Activated CD8-positive, alpha-beta T cell treated with anti-CD3 and anti-CD28 coated beads for 36 hours (primary cell): ENCODE measurements around the gene ZFYVE27. TPM values are rescaled to one million over a fixed set of nuclear protein-coding genes. Genes with fewer than 3 reads are reported as not detected.
A peak's percentile ranks its signal among the peaks of the same experiment; 100 is the strongest.

Experiments
- ATAC-seq: fragments of 200-7000 bp; cut with Tn5 transposase; one replicate; pipeline ENCODE4 v1.10.0; 2021; ENCODE audit warnings: mild to moderate bottlenecking, moderate library complexity
- CTCF ChIA-PET: fragments of 350-600 bp; sonication (Branson Sonifier 250); formaldehyde crosslinking; loops from one replicate; lab custom pipeline; 2021; ENCODE audit warnings: antibody characterized with exemption; lab: Charles Lee
- POLR2A ChIA-PET: fragments of 350-600 bp; sonication (Branson Sonifier 250); formaldehyde crosslinking; loops from one replicate; lab custom pipeline; 2021; ENCODE audit warnings: antibody characterized with exemption; lab: Charles Lee
- DNase-seq: peaks from one replicate; pipeline ENCODE4 v3.0.0-alpha.2; 2020
- H3K27ac Mint-ChIP-seq: one replicate; pipeline ENCODE4 v1.8.0; 2021; ENCODE audit warnings: mild to moderate bottlenecking, mixed read lengths
- H3K27me3 Mint-ChIP-seq: one replicate; pipeline ENCODE4 v1.8.0; 2021; ENCODE audit warnings: mixed read lengths
- H3K36me3 Mint-ChIP-seq: one replicate; pipeline ENCODE4 v1.8.0; 2021; ENCODE audit warnings: low read depth, mixed read lengths
- H3K4me1 Mint-ChIP-seq: one replicate; pipeline ENCODE4 v1.8.0; 2021; ENCODE audit warnings: low read depth, mixed read lengths
- H3K4me3 Mint-ChIP-seq: one replicate; pipeline ENCODE4 v1.8.0; 2021; ENCODE audit warnings: mild to moderate bottlenecking, moderate library complexity, mixed read lengths
- H3K9me3 Mint-ChIP-seq: one replicate; pipeline ENCODE4 v1.8.0; 2021; ENCODE audit warnings: mixed read lengths
- CTCF ChIP-seq: fragments of 200-600 bp; IDR thresholded peaks from one replicate; pipeline ENCODE4 v1.8.0; 2022; ENCODE audit warnings: antibody characterized with exemption, mild to moderate bottlenecking
- intact Hi-C: fragments of 100-400 bp; cut with micrococcal nuclease; formaldehyde crosslinking; loops from one replicate; pipeline ENCODE4 v1.10.0; 2022
- total RNA-seq, 2 experiments: library from RNA; stranded (reverse); gene quantifications; one replicate each; pipeline ENCODE4 v1.2.3, GENCODE V29; 2021

ZFYVE27 gene
- total RNA-seq, 2 experiments from 2014 or later, result 18.1 to 20.1 TPM

DNA sequence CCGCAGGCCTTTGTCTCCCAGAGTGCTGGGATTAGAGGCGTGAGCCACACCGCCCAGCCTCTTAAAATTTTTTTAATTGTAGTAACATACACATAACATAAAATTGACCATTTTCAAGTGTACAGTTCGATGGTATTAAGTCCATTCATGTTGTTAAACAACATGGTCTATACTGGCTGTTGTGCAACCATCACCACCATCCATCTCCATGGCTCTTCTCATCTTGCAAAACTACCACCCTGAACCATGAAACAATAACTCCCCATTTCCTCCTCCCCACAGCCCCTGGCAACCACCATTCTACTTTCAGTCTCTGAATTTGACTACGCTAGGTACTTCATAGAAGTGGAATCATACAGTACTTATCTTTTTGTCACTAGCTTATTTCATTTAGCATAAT, 7.9 kb upstream of the ZFYVE27 start:
- no peaks in the 10 kb centered on the region for H3K4me1 Mint-ChIP-seq
- no peaks in the 10 kb centered on the region for H3K9me3 Mint-ChIP-seq
- intact Hi-C loops, result no loop called here
- no peaks in the 10 kb centered on the region for H3K36me3 Mint-ChIP-seq
- H3K4me3 Mint-ChIP-seq, result no peak overlapping the region
- H3K27ac Mint-ChIP-seq, result no peak overlapping the region
- TF ChIP-seq CTCF, result no peak
- DNase-seq (no peak), ATAC-seq (no peak)
- POLR2A ChIA-PET, result no interaction called here
- peaks cover 3% of the 10 kb centered on the region for H3K27me3 Mint-ChIP-seq
- CTCF ChIA-PET, result interaction anchor here (15.2 kb wide), 1 partner anchor 18 kb away, joined by 537 read pairs; the partner anchor contains the start of gene MARVELD1

DNA sequence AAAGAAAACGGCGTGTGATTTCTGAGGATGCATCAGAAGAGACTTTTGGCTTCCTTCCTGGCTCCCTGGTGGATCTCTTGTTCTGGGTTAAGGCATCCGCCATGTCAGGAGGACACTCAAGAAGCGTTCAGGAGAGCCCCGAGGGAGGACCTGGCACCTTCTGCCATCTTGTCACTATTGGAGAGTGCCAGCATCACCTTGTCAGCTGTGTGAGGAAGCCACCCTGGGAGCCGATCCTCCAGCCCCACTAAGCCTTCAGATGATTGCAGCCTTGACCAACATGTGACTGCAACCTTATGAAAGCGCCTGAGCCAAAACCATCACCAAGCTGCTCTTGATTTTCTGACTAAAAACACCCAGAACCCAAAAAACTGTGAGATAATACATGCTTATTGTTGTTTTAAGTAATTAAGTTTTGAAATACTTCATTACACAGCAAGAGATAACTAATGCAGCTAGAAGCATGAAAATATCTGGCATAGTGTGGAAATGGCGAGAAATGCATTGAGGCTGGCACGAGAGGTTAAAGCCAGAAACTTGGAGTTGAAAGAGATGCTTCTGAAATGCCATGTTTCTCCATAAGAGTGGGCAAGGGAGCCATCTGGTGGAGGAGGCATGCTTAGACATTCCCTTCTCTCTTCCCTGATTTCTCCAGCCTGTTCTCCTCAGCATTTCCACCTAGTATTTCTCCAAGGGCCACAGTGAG, 5.4 kb upstream of the ZFYVE27 start:
- POLR2A ChIA-PET, result no interaction called here
- peak; percentile 58 for ATAC-seq
- no peak overlapping the region for H3K4me3 Mint-ChIP-seq
- H3K27ac Mint-ChIP-seq, result no peak overlapping the region
- peaks cover 3% of the 10 kb centered on the region for H3K9me3 Mint-ChIP-seq
- intact Hi-C loops, result loop anchor here (2.0 kb wide), 2 partner anchors 23 to 55 kb away; no protein-coding TSS in a partner anchor
- peaks cover 3% of the 10 kb centered on the region for H3K27me3 Mint-ChIP-seq
- H3K4me1 Mint-ChIP-seq, result peaks cover 6% of the 10 kb centered on the region
- CTCF ChIA-PET, result interaction anchor here (0.7 to 15.2 kb wide), 17 partner anchors 8 to 157 kb away, joined by 3 to 537 read pairs (median 5); partner anchors contain the start of genes AVPI1 and MARVELD1
- DNase-seq, result peak; percentile 69
- no peaks in the 10 kb centered on the region for H3K36me3 Mint-ChIP-seq
- peak; percentile 86 for TF ChIP-seq CTCF

DNA sequence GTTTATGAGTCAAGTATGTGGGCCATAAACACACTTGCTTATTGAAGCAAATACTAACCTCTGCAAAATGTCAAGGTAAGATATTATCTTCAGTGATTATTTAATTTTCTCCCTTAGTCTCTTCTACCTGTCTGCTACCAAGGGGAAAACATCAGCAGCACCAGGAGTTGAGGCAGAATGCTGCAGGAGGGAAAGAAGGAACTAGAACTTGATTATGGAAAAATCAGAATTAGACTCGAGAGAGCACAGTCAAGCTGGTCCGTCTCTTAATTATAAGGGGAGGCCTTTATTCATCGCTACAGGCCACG, 4.9 kb upstream of the ZFYVE27 start:
- TF ChIP-seq CTCF, result no peak
- peaks cover 10% of the 10 kb centered on the region for H3K4me1 Mint-ChIP-seq
- intact Hi-C loops, result no loop called here
- CTCF ChIA-PET, result interaction anchor here (0.8 to 15.2 kb wide), 12 partner anchors 9 to 157 kb away, joined by 3 to 537 read pairs (median 6); partner anchors contain the start of genes AVPI1 and MARVELD1
- peaks cover 2% of the 10 kb centered on the region for H3K36me3 Mint-ChIP-seq
- POLR2A ChIA-PET, result no interaction called here
- H3K27ac Mint-ChIP-seq, result no peak overlapping the region
- no peak overlapping the region for H3K4me3 Mint-ChIP-seq
- peaks cover 3% of the 10 kb centered on the region for H3K9me3 Mint-ChIP-seq
- peaks cover 3% of the 10 kb centered on the region for H3K27me3 Mint-ChIP-seq
- ATAC-seq (no peak), DNase-seq (no peak)

- H3K4me1 Mint-ChIP-seq, result peaks cover 18% of the 10 kb centered on the region
- no peak overlapping the region for H3K27ac Mint-ChIP-seq
- ChIA-PET POLR2A (interaction anchor here (1.2 kb wide), 1 partner anchor 19 kb away, joined by 3 read pairs; no protein-coding TSS in a partner anchor), CTCF (interaction anchor here (0.6 to 15.2 kb wide), 9 partner anchors 10 to 136 kb away, joined by 3 to 537 read pairs (median 20); partner anchors contain the start of genes AVPI1 and MARVELD1)
- no peak for DNase-seq
- H3K9me3 Mint-ChIP-seq, result peaks cover 3% of the 10 kb centered on the region
- H3K4me3 Mint-ChIP-seq, result no peak overlapping the region
- H3K27me3 Mint-ChIP-seq, result peaks cover 3% of the 10 kb centered on the region
- intact Hi-C loops, result no loop called here
- peaks cover 7% of the 10 kb centered on the region for H3K36me3 Mint-ChIP-seq
- no peak for ATAC-seq
- no peak for TF ChIP-seq CTCF
These were observed 3.7 kb upstream of the ZFYVE27 start for GRCh38 chr10:97733256-97733655.

- ATAC-seq (no peak), DNase-seq (no peak)
- TF ChIP-seq CTCF, result no peak
- ChIA-PET CTCF (interaction anchor here (0.6 to 15.2 kb wide), 5 partner anchors 11 to 97 kb away, joined by 3 to 537 read pairs (median 34); partner anchors contain the start of genes AVPI1 and MARVELD1), POLR2A (interaction anchor here (1.2 kb wide), 1 partner anchor 19 kb away, joined by 3 read pairs; no protein-coding TSS in a partner anchor)
- intact Hi-C loops, result no loop called here
- Mint-ChIP-seq H3K27ac (no peak overlapping the region), H3K36me3 (peaks cover 7% of the 10 kb centered on the region), H3K27me3 (peaks cover 3% of the 10 kb centered on the region), H3K4me1 (peaks cover 22% of the 10 kb centered on the region), H3K4me3 (no peak overlapping the region), H3K9me3 (peaks cover 3% of the 10 kb centered on the region)
These were observed 2.9 kb upstream of the ZFYVE27 start for GRCh38 chr10:97734021-97734420.
